ENCODE results near the gene NRL. TPM values are rescaled to one million over a fixed set of nuclear protein-coding genes. Genes with fewer than 3 reads are reported as not detected.

NRL gene
- total and polyA plus RNA-seq, 10 of the 15 experiments (the other 5 are each of a cell fraction or from before 2014, with no cell fraction given) = 0.11 to 4.4 (median 2.2) TPM

GRCh38 chr14:24075485-24076301 is 39.1 kb downstream of the NRL start:
- H3K27me3 ChIP-seq (replicated peaks in 1 of 2; ENCODE audit: control insufficient read depth in 2 of 2, insufficient read depth in 2 of 2, low read length in 1 of 2) = no peaks in the 10 kb centered on the region
- 0 out of 2 replicates have a peak overlapping the region, but pooled peaks have one; percentile 9 for H3K27ac ChIP-seq (ENCODE audit: control insufficient read depth, insufficient read depth)
- in situ Hi-C loops (cut with MboI) (no loop called here), intact Hi-C loops (cut with micrococcal nuclease; ENCODE audit: unreplicated experiment) (no loop called here)
- H4K20me1 ChIP-seq (ENCODE audit: control insufficient read depth, insufficient read depth) = no peaks in the 10 kb centered on the region
- H3K4me3 ChIP-seq = 0 out of 2 replicates have a peak overlapping the region, but pooled peaks have one; percentile 6
- peaks cover 24% of the 10 kb centered on the region for H3K4me1 ChIP-seq (ENCODE audit: control insufficient read depth, insufficient read depth, low read length)
- CTCF ChIA-PET = interaction anchor here (0.9 to 6.1 kb wide), 5 partner anchors 14 to 33 kb away, joined by 6 to 33 read pairs (median 8); no protein-coding TSS in a partner anchor
- H3K9ac ChIP-seq (ENCODE audit: control insufficient read depth, insufficient read depth, low read length) = no peak overlapping the region
- BruUV-seq (replicated peaks) = no TSS peak
- RAD21 ChIA-PET (ENCODE audit: unreplicated experiment) = interaction anchor here (0.7 to 1.3 kb wide), 5 partner anchors 9 to 33 kb away, joined by 3 to 5 read pairs (median 4); partner anchors contain the start of gene PCK2
- 43% methylated on average over 11 of the region's 11 CpGs for WGBS (ENCODE audit: insufficient coverage, insufficient replicate concordance, low lambda C conversion rate, missing lambda C conversion rate)
- no peaks in the 10 kb centered on the region for H3K79me2 ChIP-seq (ENCODE audit: control insufficient read depth, insufficient read depth, low read length)
- POLR2A ChIA-PET = interaction anchor here (0.6 to 2.0 kb wide), 6 partner anchors 13 to 257 kb away, joined by 3 to 4 read pairs (median 3); no protein-coding TSS in a partner anchor
- FAIRE-seq = peak; percentile 83
- no peaks in the 10 kb centered on the region for H3K9me3 ChIP-seq (replicated peaks; ENCODE audit: control insufficient read depth, insufficient read depth, low read length)
- H3K4me2 ChIP-seq (ENCODE audit: control insufficient read depth, insufficient read depth) = peak overlapping the region; percentile 57
- H3K36me3 ChIP-seq (ENCODE audit: control insufficient read depth in 2 of 2, insufficient read depth in 2 of 2, low read length in 1 of 2) = no peaks in the 10 kb centered on the region
- no peak for DNase-seq (ENCODE audit: low read depth, low spot score)
- SMC1A ChIA-PET (ENCODE audit: uncharacterized antibody, unreplicated experiment) = interaction anchor here (1.0 to 2.4 kb wide), 5 partner anchors 14 to 33 kb away, joined by 6 to 10 read pairs (median 7); partner anchors contain the start of gene PCK2
- ATAC-seq = peak; percentile 85
- peak overlapping the region; percentile 35 for H2AFZ ChIP-seq (ENCODE audit: control insufficient read depth, low read depth, low read length)
- TF ChIP-seq ESRRA (IDR thresholded peaks at IDR 0.05; ENCODE audit: low read length) = no peak
- TF ChIP-seq ZNF687 (IDR thresholded peaks at IDR 0.05) = no peak
- TF ChIP-seq POLR2A (IDR thresholded peaks at IDR 0.05; ENCODE audit: low read depth, low read length) = no peak
- TF ChIP-seq NFYB (IDR thresholded peaks at IDR 0.05; ENCODE audit: insufficient read depth, low read depth, low read length) = no peak
- TF ChIP-seq BRCA1 (IDR thresholded peaks at IDR 0.05; ENCODE audit: low read depth, low read length) = no peak
- TF ChIP-seq RB1 (IDR thresholded peaks at IDR 0.05; ENCODE audit: borderline replicate concordance) = no peak
- TF ChIP-seq SPI1 (IDR thresholded peaks at IDR 0.05; ENCODE audit: borderline replicate concordance, insufficient read depth, low read depth, low read length) = peak; percentile 61
- no peak for TF ChIP-seq CHD4 (IDR thresholded peaks at IDR 0.05)
- TF ChIP-seq ZSCAN29 (IDR thresholded peaks at IDR 0.05) = no peak
- no peak for TF ChIP-seq HCFC1 (IDR thresholded peaks at IDR 0.05; ENCODE audit: low read length)
- peak; percentile 34; the same call in 1 of the 2 replicates for TF ChIP-seq ATF7 (IDR thresholded peaks at IDR 0.05; ENCODE audit: low read depth)
- TF ChIP-seq, protein P1, sequence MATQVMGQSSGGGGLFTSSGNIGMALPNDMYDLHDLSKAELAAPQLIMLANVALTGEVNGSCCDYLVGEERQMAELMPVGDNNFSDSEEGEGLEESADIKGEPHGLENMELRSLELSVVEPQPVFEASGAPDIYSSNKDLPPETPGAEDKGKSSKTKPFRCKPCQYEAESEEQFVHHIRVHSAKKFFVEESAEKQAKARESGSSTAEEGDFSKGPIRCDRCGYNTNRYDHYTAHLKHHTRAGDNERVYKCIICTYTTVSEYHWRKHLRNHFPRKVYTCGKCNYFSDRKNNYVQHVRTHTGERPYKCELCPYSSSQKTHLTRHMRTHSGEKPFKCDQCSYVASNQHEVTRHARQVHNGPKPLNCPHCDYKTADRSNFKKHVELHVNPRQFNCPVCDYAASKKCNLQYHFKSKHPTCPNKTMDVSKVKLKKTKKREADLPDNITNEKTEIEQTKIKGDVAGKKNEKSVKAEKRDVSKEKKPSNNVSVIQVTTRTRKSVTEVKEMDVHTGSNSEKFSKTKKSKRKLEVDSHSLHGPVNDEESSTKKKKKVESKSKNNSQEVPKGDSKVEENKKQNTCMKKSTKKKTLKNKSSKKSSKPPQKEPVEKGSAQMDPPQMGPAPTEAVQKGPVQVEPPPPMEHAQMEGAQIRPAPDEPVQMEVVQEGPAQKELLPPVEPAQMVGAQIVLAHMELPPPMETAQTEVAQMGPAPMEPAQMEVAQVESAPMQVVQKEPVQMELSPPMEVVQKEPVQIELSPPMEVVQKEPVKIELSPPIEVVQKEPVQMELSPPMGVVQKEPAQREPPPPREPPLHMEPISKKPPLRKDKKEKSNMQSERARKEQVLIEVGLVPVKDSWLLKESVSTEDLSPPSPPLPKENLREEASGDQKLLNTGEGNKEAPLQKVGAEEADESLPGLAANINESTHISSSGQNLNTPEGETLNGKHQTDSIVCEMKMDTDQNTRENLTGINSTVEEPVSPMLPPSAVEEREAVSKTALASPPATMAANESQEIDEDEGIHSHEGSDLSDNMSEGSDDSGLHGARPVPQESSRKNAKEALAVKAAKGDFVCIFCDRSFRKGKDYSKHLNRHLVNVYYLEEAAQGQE (IDR thresholded peaks at IDR 0.05; ENCODE audit: low read depth, low read length) = no peak
- TF ChIP-seq SMAD5 (IDR thresholded peaks at IDR 0.05; ENCODE audit: low read depth) = no peak
- TF ChIP-seq TCF7 (IDR thresholded peaks at IDR 0.05; ENCODE audit: borderline replicate concordance) = no peak

All from GM12878 (cell line).